ENCODE data around the gene DAPK1.

The DAPK1 gene

GRCh38 chr9:87580941-87581438 lies 83.3 kb downstream of the DAPK1 start:
- TF ChIP-seq OSR1 (CRISPR knock-in tag; IDR thresholded peaks at IDR 0.05) (no peak), CSRNP3 (CRISPR knock-in tag; IDR thresholded peaks at IDR 0.05) (no peak)
- ATAC-seq = no peak

GRCh38 chr9:87581513-87581912 lies 83.8 kb downstream of the DAPK1 start:
- no peak for ATAC-seq
- TF ChIP-seq ISL1 (CRISPR knock-in tag; IDR thresholded peaks at IDR 0.05) (0 out of 2 replicates have a peak, but pooled peaks have one; percentile 9), ZFP30 (CRISPR knock-in tag; IDR thresholded peaks at IDR 0.05) (no peak)

- TF ChIP-seq ARNTL (CRISPR knock-in tag; IDR thresholded peaks at IDR 0.05; ENCODE audit: borderline replicate concordance, low read depth) = no peak
- no peak for TF ChIP-seq POU6F1 (CRISPR knock-in tag; IDR thresholded peaks at IDR 0.05; ENCODE audit: borderline replicate concordance, low read depth)
- no peak for TF ChIP-seq ESRRG (CRISPR knock-in tag; IDR thresholded peaks at IDR 0.05)
- ATAC-seq = no peak
Observed at GRCh38 chr9:87581949-87582637, 84.4 kb downstream of the DAPK1 start.

- no peak for ATAC-seq
- TF ChIP-seq TCF4 (CRISPR knock-in tag; IDR thresholded peaks at IDR 0.05; ENCODE audit: borderline replicate concordance) = no peak
Observed at GRCh38 chr9:87584326-87584725, 86.7 kb downstream of the DAPK1 start.

- TF ChIP-seq PATZ1 (CRISPR knock-in tag; IDR thresholded peaks at IDR 0.05; ENCODE audit: borderline replicate concordance) (no peak), POU6F1 (CRISPR knock-in tag; IDR thresholded peaks at IDR 0.05; ENCODE audit: borderline replicate concordance, low read depth) (no peak), TOX (CRISPR knock-in tag; IDR thresholded peaks at IDR 0.05; ENCODE audit: borderline replicate concordance) (no peak), CSRNP3 (CRISPR knock-in tag; IDR thresholded peaks at IDR 0.05) (no peak)
Observed at GRCh38 chr9:87585123-87585855, 87.6 kb downstream of the DAPK1 start.

GRCh38 chr9:87586731-87587355 lies 89.2 kb downstream of the DAPK1 start:
- no peak for ATAC-seq

More at GRCh38 chr9:87585123-87585855, 87.6 kb downstream of the DAPK1 start:
- ATAC-seq = no peak

More at GRCh38 chr9:87586731-87587355, 89.2 kb downstream of the DAPK1 start:
- TF ChIP-seq ZFP3 (CRISPR knock-in tag; IDR thresholded peaks at IDR 0.05) (no peak), ZNF8 (CRISPR knock-in tag; IDR thresholded peaks at IDR 0.05) (no peak), ZNF565 (CRISPR knock-in tag; conservative IDR thresholded peaks at IDR 0.05; ENCODE audit: low read depth) (no peak), ARNTL (CRISPR knock-in tag; IDR thresholded peaks at IDR 0.05; ENCODE audit: borderline replicate concordance, low read depth) (no peak), TCF4 (CRISPR knock-in tag; IDR thresholded peaks at IDR 0.05; ENCODE audit: borderline replicate concordance) (no peak), PPARA (CRISPR knock-in tag; IDR thresholded peaks at IDR 0.05; ENCODE audit: borderline replicate concordance) (no peak), ZFP30 (CRISPR knock-in tag; IDR thresholded peaks at IDR 0.05) (no peak)

Data from SK-N-SH treated with all-trans-retinoic acid at 6 μM for 48 hours (cell line).